Breast epithelium (tissue), 4 donors: ENCODE results near the gene PALM2AKAP2. TPM values are rescaled to one million over a fixed set of nuclear protein-coding genes. Genes with fewer than 3 reads are reported as not detected.

Experiments
- DNase-seq, 2 donors: peaks; one replicate each; pipeline ENCODE4 v3.0.0-alpha.2; 2019; ENCODE audit warnings: low spot score in 2 of 2
- H3K27ac ChIP-seq, 2 donors: fragments of 200-600 bp; sonication (generic) in 1 of 2; one replicate each; pipeline ENCODE4 v1.5.1; 2016 to 2019; ENCODE audit warnings: mild to moderate bottlenecking in 1 of 2
- H3K27me3 ChIP-seq, 2 donors: fragments of 200-600 bp; sonication (generic) in 1 of 2; one replicate each; pipeline versions ENCODE4 v1.5.1 to v1.6.0; 2017 to 2019; ENCODE audit warnings: control low read depth in 1 of 2, mild to moderate bottlenecking in 1 of 2
- H3K36me3 ChIP-seq: fragments of 200-600 bp; one replicate; pipeline ENCODE4 v1.5.1; 2019
- H3K4me1 ChIP-seq, 2 donors: fragments of 200-600 bp; sonication (generic); one replicate each; pipeline ENCODE4 v1.5.1; 2016 to 2019; ENCODE audit warnings: control low read depth in 1 of 2
- H3K4me3 ChIP-seq, 3 donors: fragments of 200-600 bp; sonication (generic); 1 replicate in 2 of 3; 2 replicates in 1 of 3; pipeline ENCODE4 v1.5.1; 2016 to 2019; ENCODE audit warnings: mild to moderate bottlenecking in 3 of 3, moderate library complexity in 2 of 3
- H3K9me3 ChIP-seq, 2 donors: fragments of 200-600 bp; sonication (generic) in 1 of 2; one replicate each; pipeline ENCODE4 v1.5.1; 2016 to 2019; ENCODE audit warnings: control low read depth in 1 of 2
- POLR2A ChIP-seq: fragments of 450-650 bp; IDR thresholded peaks from one replicate; pipeline ENCODE4 v1.6.1; 2016; ENCODE audit warnings: antibody characterized with exemption, mild to moderate bottlenecking, moderate library complexity
- POLR2AphosphoS5 ChIP-seq, 3 donors: sonication (generic); formaldehyde crosslinking; IDR thresholded peaks; one replicate each; pipeline ENCODE4 v1.6.1; 2017; ENCODE audit warnings: antibody characterized with exemption in 3 of 3
- intact Hi-C: fragments of 100-400 bp; cut with DNase I; formaldehyde crosslinking; loops from one replicate; pipeline ENCODE4 v1.15.1; 2023; ENCODE audit warnings: low total_unique reads
- total RNA-seq, 3 donors: library from RNA; depleted of rRNA; stranded (reverse); fragments of >200 nt; gene quantifications; one replicate each; pipeline ENCODE4 v1.1.0, GENCODE V29; 2016
- TF ChIP-seq, protein P1 (sequence below), 3 donors: fragments of 450-650 bp; IDR thresholded peaks; one replicate each; pipeline ENCODE4 v1.5.1; 2016 to 2017; ENCODE audit warnings: antibody characterized with exemption in 3 of 3, mild to moderate bottlenecking in 3 of 3, moderate library complexity in 3 of 3

The PALM2AKAP2 gene
- total RNA-seq, 3 donors from 2014 or later = 6.4 to 41.4 (median 8.8) TPM

DNA sequence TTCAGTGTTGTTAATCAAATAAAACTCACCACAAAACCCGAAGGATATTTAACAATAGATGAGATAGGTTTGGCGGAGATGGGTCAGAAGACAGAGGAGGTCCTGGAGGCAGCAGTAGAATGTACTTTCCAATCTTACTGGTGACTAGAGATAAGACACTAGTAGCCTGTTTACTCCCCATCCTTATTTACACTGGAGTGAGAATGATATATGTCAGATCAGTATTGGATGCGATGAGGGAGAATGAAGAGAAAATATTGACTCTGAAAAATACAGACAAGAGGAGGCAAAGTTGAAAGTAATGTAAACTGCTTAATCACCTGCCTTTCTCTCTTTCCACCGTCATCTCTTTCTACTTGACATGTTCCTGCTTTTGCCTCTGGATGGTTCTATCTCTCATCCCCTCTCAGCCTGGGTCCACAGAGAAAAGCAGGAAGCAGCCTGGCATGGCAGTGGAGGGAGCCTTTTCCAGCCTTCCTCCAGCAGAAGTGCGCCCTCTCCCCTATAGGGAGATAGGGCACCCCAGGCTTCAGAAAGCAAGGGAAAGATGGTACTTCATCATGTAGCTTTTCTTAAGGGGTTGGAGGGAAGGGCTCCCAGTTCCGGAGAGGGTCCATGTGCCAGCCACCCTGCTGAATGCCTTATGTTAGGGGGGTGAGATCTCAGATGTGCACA is 11.1 kb downstream of the PALM2AKAP2 start:
- no peaks in the 10 kb centered on the region for H3K36me3 ChIP-seq
- peak overlapping the region in 1 of 2 donors; percentile 40 for H3K27ac ChIP-seq
- no peaks in the 10 kb centered on the region for H3K27me3 ChIP-seq
- intact Hi-C loops = no loop called here
- DNase-seq = no peak
- H3K4me1 ChIP-seq = no peaks in the 10 kb centered on the region
- H3K4me3 ChIP-seq = no peak overlapping the region
- TF ChIP-seq POLR2A = no peak
- TF ChIP-seq, protein P1, sequence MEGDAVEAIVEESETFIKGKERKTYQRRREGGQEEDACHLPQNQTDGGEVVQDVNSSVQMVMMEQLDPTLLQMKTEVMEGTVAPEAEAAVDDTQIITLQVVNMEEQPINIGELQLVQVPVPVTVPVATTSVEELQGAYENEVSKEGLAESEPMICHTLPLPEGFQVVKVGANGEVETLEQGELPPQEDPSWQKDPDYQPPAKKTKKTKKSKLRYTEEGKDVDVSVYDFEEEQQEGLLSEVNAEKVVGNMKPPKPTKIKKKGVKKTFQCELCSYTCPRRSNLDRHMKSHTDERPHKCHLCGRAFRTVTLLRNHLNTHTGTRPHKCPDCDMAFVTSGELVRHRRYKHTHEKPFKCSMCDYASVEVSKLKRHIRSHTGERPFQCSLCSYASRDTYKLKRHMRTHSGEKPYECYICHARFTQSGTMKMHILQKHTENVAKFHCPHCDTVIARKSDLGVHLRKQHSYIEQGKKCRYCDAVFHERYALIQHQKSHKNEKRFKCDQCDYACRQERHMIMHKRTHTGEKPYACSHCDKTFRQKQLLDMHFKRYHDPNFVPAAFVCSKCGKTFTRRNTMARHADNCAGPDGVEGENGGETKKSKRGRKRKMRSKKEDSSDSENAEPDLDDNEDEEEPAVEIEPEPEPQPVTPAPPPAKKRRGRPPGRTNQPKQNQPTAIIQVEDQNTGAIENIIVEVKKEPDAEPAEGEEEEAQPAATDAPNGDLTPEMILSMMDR (IDR thresholded peaks at IDR 0.05) = no peak
- H3K9me3 ChIP-seq = no peaks in the 10 kb centered on the region

DNA sequence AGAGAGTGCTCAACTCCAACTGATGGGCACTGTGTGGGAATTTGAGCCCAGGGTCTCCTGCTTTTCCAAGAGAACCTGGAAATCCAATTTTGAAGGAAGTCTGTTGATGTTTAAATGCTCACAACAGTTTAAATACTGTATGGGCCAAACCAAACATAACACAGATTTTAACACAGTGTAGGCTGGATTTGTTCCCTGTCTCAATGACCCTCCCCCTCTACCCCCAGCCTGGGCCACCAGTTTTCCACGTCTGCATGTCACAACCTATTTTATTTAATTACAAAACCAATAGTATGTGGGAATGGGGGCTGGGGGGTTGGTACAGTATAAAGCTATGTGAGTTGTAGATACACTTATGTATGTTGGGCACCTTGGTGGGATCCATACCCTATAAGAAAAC is 11.7 kb downstream of the PALM2AKAP2 start:
- no peaks in the 10 kb centered on the region for H3K4me1 ChIP-seq
- intact Hi-C loops = no loop called here
- no peaks in the 10 kb centered on the region for H3K9me3 ChIP-seq
- peak overlapping the region in 1 of 2 donors; percentile 40 for H3K27ac ChIP-seq
- DNase-seq = no peak
- no peaks in the 10 kb centered on the region for H3K36me3 ChIP-seq
- H3K4me3 ChIP-seq = no peak overlapping the region
- TF ChIP-seq POLR2A = no peak
- TF ChIP-seq, protein P1 (IDR thresholded peaks at IDR 0.05) = no peak
- H3K27me3 ChIP-seq = no peaks in the 10 kb centered on the region

DNA sequence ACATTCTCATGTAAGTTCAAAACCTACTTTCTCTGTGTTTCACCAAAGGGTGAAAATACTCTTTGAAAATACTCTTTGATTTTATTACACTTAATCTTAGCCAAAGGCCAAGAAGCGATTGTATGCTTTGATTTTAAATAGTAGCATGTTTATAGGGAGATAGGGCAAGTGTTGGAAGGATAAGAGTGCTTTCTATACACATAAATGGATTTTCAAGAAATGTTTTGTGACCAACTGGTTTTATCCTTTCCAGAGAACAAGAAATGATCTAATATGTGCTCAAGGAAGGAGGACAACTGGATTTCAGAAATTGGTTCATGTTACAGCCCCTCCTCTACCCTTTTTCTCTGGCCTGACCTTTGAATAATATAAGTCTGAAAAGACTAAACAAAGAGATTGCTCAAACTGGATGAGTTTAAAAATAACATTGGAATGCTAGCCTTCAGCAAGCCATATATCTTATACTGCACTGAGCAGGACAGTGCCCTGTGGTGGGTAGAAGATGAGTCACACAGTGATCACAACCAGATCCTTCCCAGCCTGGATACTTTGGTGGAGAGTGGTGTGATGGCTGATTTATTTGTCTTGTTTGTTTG is 13.1 kb downstream of the PALM2AKAP2 start:
- Histone ChIP-seq H3K27me3 (no peaks in the 10 kb centered on the region), H3K4me3 (no peak overlapping the region), H3K36me3 (no peaks in the 10 kb centered on the region), H3K9me3 (no peaks in the 10 kb centered on the region), H3K4me1 (no peaks in the 10 kb centered on the region), H3K27ac (peak overlapping the region in 1 of 2 donors; percentile 43)
- intact Hi-C loops = no loop called here
- DNase-seq = no peak
- TF ChIP-seq POLR2AphosphoS5 (IDR thresholded peaks at IDR 0.05) = no peak
- TF ChIP-seq, protein P1 (IDR thresholded peaks at IDR 0.05) = no peak
- TF ChIP-seq POLR2A = no peak

DNA sequence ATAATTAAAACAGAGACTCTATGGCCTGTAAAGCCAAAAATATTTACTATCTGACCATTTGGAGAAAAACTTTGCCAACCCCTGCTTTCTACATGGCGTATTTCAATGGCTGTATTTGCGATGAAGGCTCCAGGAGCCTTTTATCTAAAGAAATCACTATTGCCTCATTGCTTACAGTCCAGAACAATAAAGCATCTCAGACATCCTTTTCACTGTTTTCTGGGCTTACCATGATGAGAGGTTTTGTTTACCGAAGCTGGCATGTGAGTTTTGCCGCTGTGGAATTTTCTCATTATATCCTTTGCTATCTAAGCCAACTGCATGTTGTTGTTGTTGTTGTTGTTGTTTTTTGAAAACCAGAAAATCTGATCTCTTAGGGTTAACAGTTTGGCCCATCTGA is 13.9 kb downstream of the PALM2AKAP2 start:
- H3K4me3 ChIP-seq = no peak overlapping the region
- H3K4me1 ChIP-seq = no peaks in the 10 kb centered on the region
- no peaks in the 10 kb centered on the region for H3K9me3 ChIP-seq
- H3K36me3 ChIP-seq = no peaks in the 10 kb centered on the region
- peak overlapping the region; percentile 7 to 43 for H3K27ac ChIP-seq
- no peak for DNase-seq
- TF ChIP-seq POLR2AphosphoS5 (IDR thresholded peaks at IDR 0.05) = no peak
- TF ChIP-seq, protein P1 (IDR thresholded peaks at IDR 0.05) = no peak
- no peak for TF ChIP-seq POLR2A
- H3K27me3 ChIP-seq = no peaks in the 10 kb centered on the region
- intact Hi-C loops = no loop called here

DNA sequence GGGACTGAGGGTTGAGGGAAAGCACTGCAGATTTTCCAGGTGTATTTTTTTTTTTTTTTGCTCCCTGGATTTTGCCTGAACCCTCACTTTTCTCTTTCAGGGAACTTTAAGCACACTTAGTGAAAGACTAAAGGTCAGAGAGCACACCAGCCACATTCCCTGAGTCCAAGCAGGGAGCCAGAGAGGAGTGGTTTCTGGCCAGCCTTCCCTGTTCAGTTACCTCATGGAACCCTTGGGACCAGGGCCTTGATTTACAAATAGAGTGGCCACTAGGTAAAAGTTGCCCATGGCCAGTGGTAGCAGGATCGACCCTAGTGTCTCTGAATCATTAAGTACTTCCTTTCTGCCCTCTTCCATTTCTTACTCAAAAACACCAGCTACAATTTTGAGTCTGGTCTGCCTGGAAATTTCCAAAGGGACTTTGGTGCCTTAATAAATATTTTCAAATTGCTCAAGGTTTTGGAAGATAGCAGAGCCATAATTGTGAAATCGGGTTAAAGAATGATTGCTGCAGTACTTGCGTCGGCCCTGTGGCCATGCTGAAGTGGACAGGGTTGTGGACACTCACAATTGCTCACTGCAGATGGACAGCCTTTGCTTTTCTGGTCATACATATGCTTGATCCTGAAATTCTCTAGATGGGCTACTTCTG is 14.5 kb downstream of the PALM2AKAP2 start:
- H3K27ac ChIP-seq = peak overlapping the region in 1 of 2 donors; percentile 80
- H3K9me3 ChIP-seq = no peaks in the 10 kb centered on the region
- TF ChIP-seq POLR2AphosphoS5 (IDR thresholded peaks at IDR 0.05) = peak in 1 of 3 donors; percentile 48
- TF ChIP-seq POLR2A = no peak
- TF ChIP-seq, protein P1 (IDR thresholded peaks at IDR 0.05) = no peak
- no peaks in the 10 kb centered on the region for H3K36me3 ChIP-seq
- no peaks in the 10 kb centered on the region for H3K27me3 ChIP-seq
- H3K4me1 ChIP-seq = no peaks in the 10 kb centered on the region
- no peak overlapping the region for H3K4me3 ChIP-seq
- intact Hi-C loops = no loop called here
- DNase-seq = no peak
